Activated naive CD4-positive, alpha-beta T cell treated with anti-CD3 and anti-CD28 coated beads, Interleukin-2, amount 50 U/mL, for 24 hours (primary cell): Measurements from ENCODE around the gene DAPK1.
"Not testable (repeated sequence)": the region's sequence is repeated elsewhere in the genome, so short reads cannot be mapped to it uniquely, and the experiment has no call there.

Experiments used
- H3K27ac Mint-ChIP-seq: one replicate; pipeline ENCODE4 v1.8.0; 2021; ENCODE audit warnings: mild to moderate bottlenecking, mixed read lengths
- H3K27me3 Mint-ChIP-seq: one replicate; pipeline ENCODE4 v1.8.0; 2021; ENCODE audit warnings: mixed read lengths
- H3K36me3 Mint-ChIP-seq: one replicate; pipeline ENCODE4 v1.8.0; 2021; ENCODE audit warnings: mixed read lengths
- H3K4me1 Mint-ChIP-seq: one replicate; pipeline ENCODE4 v1.8.0; 2021; ENCODE audit warnings: mixed read lengths
- H3K4me3 Mint-ChIP-seq: one replicate; pipeline ENCODE4 v1.8.0; 2021; ENCODE audit warnings: mild to moderate bottlenecking, mixed read lengths
- H3K9me3 Mint-ChIP-seq: one replicate; pipeline ENCODE4 v1.8.0; 2021; ENCODE audit warnings: mixed read lengths

DAPK1 gene

GRCh38 chr9:87744247-87744646 lies 246.6 kb downstream of the DAPK1 start:
- H3K27ac Mint-ChIP-seq, H3K27me3 Mint-ChIP-seq, H3K4me3 Mint-ChIP-seq, H3K9me3 Mint-ChIP-seq, H3K36me3 Mint-ChIP-seq: not testable (repeated sequence)
- peaks cover 13% of the 10 kb centered on the region for H3K4me1 Mint-ChIP-seq

GRCh38 chr9:87746186-87746585 lies 248.5 kb downstream of the DAPK1 start:
- no peaks in the 10 kb centered on the region for H3K27me3 Mint-ChIP-seq
- no peak overlapping the region for H3K27ac Mint-ChIP-seq
- H3K36me3 Mint-ChIP-seq = peaks cover 1% of the 10 kb centered on the region
- peaks cover 8% of the 10 kb centered on the region for H3K4me1 Mint-ChIP-seq
- H3K4me3 Mint-ChIP-seq = no peak overlapping the region
- no peaks in the 10 kb centered on the region for H3K9me3 Mint-ChIP-seq

- Mint-ChIP-seq H3K4me1 (no peaks in the 10 kb centered on the region), H3K9me3 (no peaks in the 10 kb centered on the region), H3K27me3 (no peaks in the 10 kb centered on the region), H3K4me3 (no peak overlapping the region), H3K36me3 (no peaks in the 10 kb centered on the region), H3K27ac (no peak overlapping the region)
These were observed 251.2 kb downstream of the DAPK1 start for GRCh38 chr9:87748881-87749280.

- Mint-ChIP-seq H3K4me3 (no peak overlapping the region), H3K36me3 (no peaks in the 10 kb centered on the region), H3K27me3 (no peaks in the 10 kb centered on the region), H3K4me1 (no peaks in the 10 kb centered on the region), H3K9me3 (no peaks in the 10 kb centered on the region), H3K27ac (no peak overlapping the region)
These were observed 251.8 kb downstream of the DAPK1 start for GRCh38 chr9:87749335-87750035.

GRCh38 chr9:87750726-87751125 lies 253.1 kb downstream of the DAPK1 start:
- H3K4me3 Mint-ChIP-seq = no peak overlapping the region
- no peaks in the 10 kb centered on the region for H3K4me1 Mint-ChIP-seq
- H3K27ac Mint-ChIP-seq = no peak overlapping the region
- H3K36me3 Mint-ChIP-seq = no peaks in the 10 kb centered on the region
- no peaks in the 10 kb centered on the region for H3K9me3 Mint-ChIP-seq
- no peaks in the 10 kb centered on the region for H3K27me3 Mint-ChIP-seq

GRCh38 chr9:87751423-87751822 lies 253.8 kb downstream of the DAPK1 start:
- Mint-ChIP-seq H3K36me3 (no peaks in the 10 kb centered on the region), H3K4me1 (no peaks in the 10 kb centered on the region), H3K9me3 (no peaks in the 10 kb centered on the region), H3K4me3 (no peak overlapping the region), H3K27me3 (no peaks in the 10 kb centered on the region), H3K27ac (no peak overlapping the region)

GRCh38 chr9:87751868-87752267 lies 254.2 kb downstream of the DAPK1 start:
- no peaks in the 10 kb centered on the region for H3K4me1 Mint-ChIP-seq
- no peak overlapping the region for H3K27ac Mint-ChIP-seq
- no peaks in the 10 kb centered on the region for H3K9me3 Mint-ChIP-seq
- H3K4me3 Mint-ChIP-seq = no peak overlapping the region
- H3K36me3 Mint-ChIP-seq = no peaks in the 10 kb centered on the region
- no peaks in the 10 kb centered on the region for H3K27me3 Mint-ChIP-seq

GRCh38 chr9:87753313-87753712 lies 255.6 kb downstream of the DAPK1 start:
- Mint-ChIP-seq H3K9me3 (no peaks in the 10 kb centered on the region), H3K4me1 (no peaks in the 10 kb centered on the region), H3K27me3 (no peaks in the 10 kb centered on the region), H3K4me3 (no peak overlapping the region), H3K36me3 (no peaks in the 10 kb centered on the region), H3K27ac (no peak overlapping the region)
